ENCODE data around the gene BPIFB2. TPM values are rescaled to one million over a fixed set of nuclear protein-coding genes. Genes with fewer than 3 reads are reported as not detected.

Gene BPIFB2
- total and polyA plus RNA-seq, 2 donors (not counting 1 experiment from before 2014, with no cell fraction given) = not detected

- H3K4me2 ChIP-seq (ENCODE audit: extremely low read depth, insufficient read depth, low read length) = no peak overlapping the region
- no peaks in the 10 kb centered on the region for H3K9me3 ChIP-seq (ENCODE audit: control insufficient read depth, insufficient read depth, low read depth, low read length)
- no peaks in the 10 kb centered on the region for H3K27me3 ChIP-seq (ENCODE audit: control insufficient read depth, insufficient read depth, low read length)
- H2AFZ ChIP-seq (ENCODE audit: low read length) = no peak overlapping the region
- H3K27ac ChIP-seq (ENCODE audit: insufficient read depth, low read length) = no peak overlapping the region
- no peaks in the 10 kb centered on the region for H4K20me1 ChIP-seq (ENCODE audit: control insufficient read depth, extremely low read depth, insufficient read depth, low read length)
- H3K4me3 ChIP-seq (replicated peaks in 1 of 4; ENCODE audit: control extremely low read depth in 1 of 4, insufficient read depth in 1 of 4, low read depth in 3 of 4, low read length in 4 of 4) = no peak overlapping the region
- no peak for DNase-seq (ENCODE audit: low read depth in 2 of 2)
- H3K36me3 ChIP-seq (ENCODE audit: control insufficient read depth, insufficient read depth, low read length) = no peaks in the 10 kb centered on the region
- no peak for TF ChIP-seq EZH2 (IDR thresholded peaks at IDR 0.05; ENCODE audit: low read length, missing control alignments)
- TF ChIP-seq CTCF (conservative IDR thresholded peaks at IDR 0.05 in 1 of 2, IDR thresholded peaks at IDR 0.05 in 1 of 2; ENCODE audit: low read depth in 1 of 2, low read length in 2 of 2) = no peak
- H3K9ac ChIP-seq (ENCODE audit: insufficient read depth, low read length) = no peak overlapping the region
- no peaks in the 10 kb centered on the region for H3K4me1 ChIP-seq (ENCODE audit: control insufficient read depth, extremely low read depth, insufficient read depth, low read length)
- H3K79me2 ChIP-seq (ENCODE audit: control insufficient read depth, insufficient read depth, low read length) = no peaks in the 10 kb centered on the region
These were observed 36.6 kb upstream of the BPIFB2 start for GRCh38 chr20:32970973-32971300.

- H3K27me3 ChIP-seq (ENCODE audit: control insufficient read depth, insufficient read depth, low read length) = no peaks in the 10 kb centered on the region
- H3K4me3 ChIP-seq (replicated peaks in 1 of 4; ENCODE audit: control extremely low read depth in 1 of 4, insufficient read depth in 1 of 4, low read depth in 3 of 4, low read length in 4 of 4) = no peak overlapping the region
- no peak for DNase-seq (ENCODE audit: low read depth in 2 of 2)
- H2AFZ ChIP-seq (ENCODE audit: low read length) = peak overlapping the region; percentile 64
- H3K9ac ChIP-seq (ENCODE audit: insufficient read depth, low read length) = no peak overlapping the region
- H3K9me3 ChIP-seq (ENCODE audit: control insufficient read depth, insufficient read depth, low read depth, low read length) = no peaks in the 10 kb centered on the region
- no peaks in the 10 kb centered on the region for H4K20me1 ChIP-seq (ENCODE audit: control insufficient read depth, extremely low read depth, insufficient read depth, low read length)
- TF ChIP-seq EZH2 (IDR thresholded peaks at IDR 0.05; ENCODE audit: low read length, missing control alignments) (no peak), CTCF (conservative IDR thresholded peaks at IDR 0.05 in 1 of 2, IDR thresholded peaks at IDR 0.05 in 1 of 2; ENCODE audit: low read depth in 1 of 2, low read length in 2 of 2) (no peak)
- H3K27ac ChIP-seq (ENCODE audit: insufficient read depth, low read length) = no peak overlapping the region
- no peaks in the 10 kb centered on the region for H3K36me3 ChIP-seq (ENCODE audit: control insufficient read depth, insufficient read depth, low read length)
- no peaks in the 10 kb centered on the region for H3K4me1 ChIP-seq (ENCODE audit: control insufficient read depth, extremely low read depth, insufficient read depth, low read length)
- H3K4me2 ChIP-seq (ENCODE audit: extremely low read depth, insufficient read depth, low read length) = no peak overlapping the region
- H3K79me2 ChIP-seq (ENCODE audit: control insufficient read depth, insufficient read depth, low read length) = no peaks in the 10 kb centered on the region
These were observed 35.8 kb upstream of the BPIFB2 start for GRCh38 chr20:32971703-32972161.

- no peak overlapping the region for H3K9ac ChIP-seq (ENCODE audit: insufficient read depth, low read length)
- no peaks in the 10 kb centered on the region for H3K79me2 ChIP-seq (ENCODE audit: control insufficient read depth, insufficient read depth, low read length)
- DNase-seq (ENCODE audit: low read depth in 2 of 2) = no peak
- H3K27me3 ChIP-seq (ENCODE audit: control insufficient read depth, insufficient read depth, low read length) = no peaks in the 10 kb centered on the region
- no peaks in the 10 kb centered on the region for H3K9me3 ChIP-seq (ENCODE audit: control insufficient read depth, insufficient read depth, low read depth, low read length)
- TF ChIP-seq CTCF (conservative IDR thresholded peaks at IDR 0.05 in 1 of 2, IDR thresholded peaks at IDR 0.05 in 1 of 2; ENCODE audit: low read depth in 1 of 2, low read length in 2 of 2) (no peak), EZH2 (IDR thresholded peaks at IDR 0.05; ENCODE audit: low read length, missing control alignments) (no peak)
- H4K20me1 ChIP-seq (ENCODE audit: control insufficient read depth, extremely low read depth, insufficient read depth, low read length) = no peaks in the 10 kb centered on the region
- no peaks in the 10 kb centered on the region for H3K36me3 ChIP-seq (ENCODE audit: control insufficient read depth, insufficient read depth, low read length)
- H3K4me2 ChIP-seq (ENCODE audit: extremely low read depth, insufficient read depth, low read length) = no peak overlapping the region
- no peak overlapping the region for H2AFZ ChIP-seq (ENCODE audit: low read length)
- no peaks in the 10 kb centered on the region for H3K4me1 ChIP-seq (ENCODE audit: control insufficient read depth, extremely low read depth, insufficient read depth, low read length)
- no peak overlapping the region for H3K27ac ChIP-seq (ENCODE audit: insufficient read depth, low read length)
- H3K4me3 ChIP-seq (replicated peaks in 1 of 4; ENCODE audit: control extremely low read depth in 1 of 4, insufficient read depth in 1 of 4, low read depth in 3 of 4, low read length in 4 of 4) = no peak overlapping the region
These were observed 35.1 kb upstream of the BPIFB2 start for GRCh38 chr20:32972181-32973076.

Data from fibroblast of lung (primary cell).